Activated CD8-positive, alpha-beta T cell treated with anti-CD3 and anti-CD28 coated beads, Interleukin-2, amount 10 ng/mL, durations not matched to agents 7 days and 5 days (primary cell): ENCODE data around the gene TTC28. TPM values are rescaled to one million over a fixed set of nuclear protein-coding genes. Genes with fewer than 3 reads are reported as not detected.

Experiments used
- ATAC-seq: fragments of 150-1000 bp; cut with Tn5 transposase; one replicate; pipeline ENCODE4 v1.10.0; 2021; ENCODE audit warnings: moderate library complexity
- CTCF ChIA-PET: fragments of 350-600 bp; sonication (Branson Sonifier 250); formaldehyde crosslinking; loops from one replicate; lab custom pipeline; 2021; ENCODE audit warnings: antibody characterized with exemption; lab: Charles Lee
- POLR2A ChIA-PET: fragments of 350-600 bp; sonication (Branson Sonifier 250); formaldehyde crosslinking; loops from one replicate; lab custom pipeline; 2021; ENCODE audit warnings: antibody characterized with exemption; lab: Charles Lee
- DNase-seq: peaks from one replicate; pipeline ENCODE4 v3.0.0-alpha.2; 2020
- H3K27ac Mint-ChIP-seq: one replicate; pipeline ENCODE4 v1.8.0; 2021; ENCODE audit warnings: mild to moderate bottlenecking, mixed read lengths
- H3K27me3 Mint-ChIP-seq: one replicate; pipeline ENCODE4 v1.8.0; 2021; ENCODE audit warnings: low read depth, mixed read lengths
- H3K36me3 Mint-ChIP-seq: one replicate; pipeline ENCODE4 v1.8.0; 2021; ENCODE audit warnings: low read depth, mixed read lengths
- H3K4me1 Mint-ChIP-seq: one replicate; pipeline ENCODE4 v1.8.0; 2021; ENCODE audit warnings: low read depth, mixed read lengths
- H3K4me3 Mint-ChIP-seq: one replicate; pipeline ENCODE4 v1.8.0; 2021; ENCODE audit warnings: mild to moderate bottlenecking, mixed read lengths
- H3K9me3 Mint-ChIP-seq: one replicate; pipeline ENCODE4 v1.8.0; 2022; ENCODE audit warnings: mixed read lengths; ENCODE audit not compliant: insufficient read depth
- total RNA-seq, 2 experiments: library from RNA; stranded (reverse); gene quantifications; one replicate each; pipeline ENCODE4 v1.2.3, GENCODE V29; 2021

TTC28 gene
- total RNA-seq, 2 experiments from 2014 or later: 0.18 to 0.23 TPM

- ChIA-PET POLR2A (no interaction called here), CTCF (interaction anchor here (1.2 kb wide), 1 partner anchor 100 kb away, joined by 4 read pairs; no protein-coding TSS in a partner anchor)
- H3K36me3 Mint-ChIP-seq: no peaks in the 10 kb centered on the region
- no peaks in the 10 kb centered on the region for H3K27me3 Mint-ChIP-seq
- DNase-seq (no peak), ATAC-seq (no peak)
- no peak overlapping the region for H3K27ac Mint-ChIP-seq
- no peak overlapping the region for H3K4me3 Mint-ChIP-seq
- no peaks in the 10 kb centered on the region for H3K4me1 Mint-ChIP-seq
- H3K9me3 Mint-ChIP-seq: no peaks in the 10 kb centered on the region
Measured at GRCh38 chr22:27980424-27981148, 699.1 kb downstream of the TTC28 start.

DNA sequence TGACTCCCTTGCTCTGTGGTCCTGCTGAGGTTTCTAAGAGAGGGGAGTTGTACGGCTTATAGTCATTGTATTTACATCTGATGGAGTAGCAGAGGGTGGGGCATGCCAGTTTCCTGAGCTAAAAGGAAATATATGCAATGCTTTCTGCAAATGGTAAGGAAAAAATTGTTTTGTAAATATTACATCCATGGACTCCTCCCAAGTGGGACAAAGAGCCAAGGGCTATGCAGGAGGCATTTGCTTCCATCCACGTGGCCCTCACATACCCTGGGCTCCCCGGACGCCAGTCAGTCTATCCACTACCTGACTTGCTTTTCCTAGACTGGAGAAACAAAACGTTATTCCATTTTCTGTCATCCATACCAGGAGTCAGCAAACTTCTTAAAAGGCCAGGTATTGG lies 700.8 kb downstream of the TTC28 start:
- Mint-ChIP-seq H3K27ac (no peak overlapping the region), H3K4me3 (no peak overlapping the region), H3K9me3 (no peaks in the 10 kb centered on the region), H3K36me3 (no peaks in the 10 kb centered on the region), H3K4me1 (no peaks in the 10 kb centered on the region), H3K27me3 (no peaks in the 10 kb centered on the region)
- ChIA-PET POLR2A (no interaction called here), CTCF (no interaction called here)
- ATAC-seq: no peak
- no peak for DNase-seq

DNA sequence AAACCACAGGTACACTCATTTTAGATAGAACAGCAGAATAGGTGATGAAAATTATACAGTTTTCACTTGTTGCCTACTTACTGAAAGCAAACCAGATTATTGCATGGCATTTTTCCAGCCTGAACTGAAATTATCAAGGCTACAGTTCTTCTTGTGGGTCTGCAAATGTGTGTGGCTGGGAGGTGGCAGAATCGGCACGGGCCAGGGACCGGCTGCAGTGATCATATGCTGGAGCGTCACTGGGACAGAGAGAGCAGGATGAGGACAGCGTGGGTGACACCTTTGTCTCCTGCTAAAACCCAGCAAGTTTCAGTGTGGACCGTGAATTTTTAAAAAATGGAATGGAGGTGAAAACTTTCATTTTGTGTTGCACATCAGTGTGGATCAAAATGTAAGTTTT lies 701.3 kb downstream of the TTC28 start:
- ChIA-PET CTCF (no interaction called here), POLR2A (no interaction called here)
- no peak overlapping the region for H3K27ac Mint-ChIP-seq
- H3K4me3 Mint-ChIP-seq: no peak overlapping the region
- no peaks in the 10 kb centered on the region for H3K27me3 Mint-ChIP-seq
- ATAC-seq (no peak), DNase-seq (no peak)
- no peaks in the 10 kb centered on the region for H3K9me3 Mint-ChIP-seq
- no peaks in the 10 kb centered on the region for H3K4me1 Mint-ChIP-seq
- H3K36me3 Mint-ChIP-seq: no peaks in the 10 kb centered on the region

- POLR2A ChIA-PET: no interaction called here
- Mint-ChIP-seq H3K4me3 (no peak overlapping the region), H3K36me3 (no peaks in the 10 kb centered on the region), H3K27ac (no peak overlapping the region), H3K4me1 (no peaks in the 10 kb centered on the region), H3K9me3 (no peaks in the 10 kb centered on the region), H3K27me3 (no peaks in the 10 kb centered on the region)
- CTCF ChIA-PET: no interaction called here
- no peak for ATAC-seq
- no peak for DNase-seq
Measured at GRCh38 chr22:27976586-27976985, 703.1 kb downstream of the TTC28 start.

DNA sequence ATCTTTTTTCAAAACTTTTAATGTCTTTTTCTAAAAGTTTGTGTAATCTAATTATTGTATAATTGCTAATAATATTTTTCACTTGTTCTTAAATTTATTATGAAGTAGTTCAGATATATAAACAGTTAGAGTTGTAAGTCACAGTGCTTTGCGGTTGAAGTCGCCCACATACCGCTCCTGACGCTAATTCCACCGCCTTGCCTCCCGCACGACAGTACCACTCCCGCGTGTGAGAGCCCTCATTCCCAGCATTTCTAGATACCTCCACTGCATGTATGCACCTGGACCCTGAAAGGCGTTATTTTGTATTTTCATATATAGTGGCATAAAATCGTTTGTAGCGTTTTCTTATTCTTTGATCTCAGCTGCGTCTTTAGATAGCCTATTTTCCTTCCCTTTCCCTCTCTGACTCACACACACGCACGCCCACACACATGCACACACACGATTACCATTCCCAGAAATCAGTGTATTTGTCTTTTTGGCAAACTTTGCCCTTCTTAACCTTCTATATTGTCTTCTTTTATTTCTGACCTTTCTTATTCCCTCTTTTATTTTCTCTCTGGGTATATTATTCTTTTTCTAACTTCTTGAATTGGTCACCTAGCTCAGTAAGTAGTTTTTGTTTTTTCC lies 704.1 kb downstream of the TTC28 start:
- Mint-ChIP-seq H3K27ac (no peak overlapping the region), H3K9me3 (no peaks in the 10 kb centered on the region), H3K4me1 (no peaks in the 10 kb centered on the region), H3K27me3 (no peaks in the 10 kb centered on the region), H3K4me3 (no peak overlapping the region), H3K36me3 (no peaks in the 10 kb centered on the region)
- POLR2A ChIA-PET: no interaction called here
- no peak for DNase-seq
- CTCF ChIA-PET: interaction anchor here (1.0 kb wide), 1 partner anchor 95 kb away, joined by 4 read pairs; no protein-coding TSS in a partner anchor
- ATAC-seq: no peak

DNA sequence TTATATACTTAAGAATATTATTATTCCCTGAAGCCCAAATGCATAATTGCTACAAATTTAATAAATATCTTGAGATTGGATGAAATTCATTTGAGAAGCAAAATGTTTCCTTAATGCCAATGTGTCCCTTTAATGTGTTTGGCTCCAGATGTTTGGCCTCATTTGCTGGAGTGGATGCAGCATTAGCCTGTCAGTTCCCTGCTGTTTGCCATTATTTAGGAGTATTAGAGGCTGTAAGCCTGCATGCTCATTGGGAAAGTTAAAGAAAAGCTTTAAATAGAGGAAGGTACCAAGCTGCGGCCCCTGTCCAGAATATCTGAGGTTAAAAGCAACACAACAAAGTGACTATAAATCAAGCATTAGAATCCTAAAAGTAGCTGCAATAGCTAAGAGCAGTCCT lies 705.8 kb downstream of the TTC28 start:
- Mint-ChIP-seq H3K27me3 (no peaks in the 10 kb centered on the region), H3K4me1 (no peaks in the 10 kb centered on the region), H3K4me3 (no peak overlapping the region), H3K27ac (no peak overlapping the region), H3K36me3 (peaks cover 2% of the 10 kb centered on the region), H3K9me3 (no peaks in the 10 kb centered on the region)
- DNase-seq (no peak), ATAC-seq (no peak)
- ChIA-PET POLR2A (no interaction called here), CTCF (no interaction called here)

GRCh38 chr22:27972732-27973698 lies 706.6 kb downstream of the TTC28 start:
- no peak for ATAC-seq
- Mint-ChIP-seq H3K27ac (no peak overlapping the region), H3K36me3 (peaks cover 2% of the 10 kb centered on the region), H3K27me3 (no peaks in the 10 kb centered on the region), H3K4me1 (no peaks in the 10 kb centered on the region), H3K4me3 (no peak overlapping the region), H3K9me3 (no peaks in the 10 kb centered on the region)
- no peak for DNase-seq
- CTCF ChIA-PET: no interaction called here
- POLR2A ChIA-PET: no interaction called here

DNA sequence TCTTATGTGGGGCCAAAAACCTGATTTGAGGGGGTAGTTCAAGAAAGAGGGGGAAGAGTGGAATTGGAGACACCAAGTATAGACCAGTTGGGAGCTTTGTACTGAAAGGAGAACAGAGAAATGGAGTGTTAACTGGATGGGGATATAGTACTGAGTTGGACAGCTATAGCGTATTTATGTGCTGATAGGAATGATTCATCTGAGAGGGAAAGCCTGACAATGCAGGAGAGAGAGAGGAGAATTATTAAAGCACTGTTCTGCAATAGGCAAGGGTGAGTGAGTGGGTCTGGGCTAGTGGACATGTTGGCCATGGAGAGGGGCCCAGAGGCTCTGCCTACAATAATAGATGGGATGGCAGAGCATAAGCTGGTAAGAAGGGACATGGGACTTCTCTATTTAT lies 707.7 kb downstream of the TTC28 start:
- Mint-ChIP-seq H3K4me3 (no peak overlapping the region), H3K27ac (no peak overlapping the region), H3K36me3 (peaks cover 2% of the 10 kb centered on the region), H3K27me3 (no peaks in the 10 kb centered on the region), H3K4me1 (no peaks in the 10 kb centered on the region), H3K9me3 (no peaks in the 10 kb centered on the region)
- ATAC-seq (no peak), DNase-seq (no peak)
- CTCF ChIA-PET: no interaction called here
- POLR2A ChIA-PET: no interaction called here

- H3K27ac Mint-ChIP-seq: no peak overlapping the region
- DNase-seq: no peak
- H3K4me1 Mint-ChIP-seq: no peaks in the 10 kb centered on the region
- ChIA-PET CTCF (no interaction called here), POLR2A (no interaction called here)
- no peak for ATAC-seq
- no peak overlapping the region for H3K4me3 Mint-ChIP-seq
- no peaks in the 10 kb centered on the region for H3K27me3 Mint-ChIP-seq
- H3K9me3 Mint-ChIP-seq: no peaks in the 10 kb centered on the region
- peaks cover 2% of the 10 kb centered on the region for H3K36me3 Mint-ChIP-seq
Measured at GRCh38 chr22:27970596-27971220, 708.9 kb downstream of the TTC28 start.

- peaks cover 4% of the 10 kb centered on the region for H3K4me1 Mint-ChIP-seq
- no peak overlapping the region for H3K27ac Mint-ChIP-seq
- no peaks in the 10 kb centered on the region for H3K9me3 Mint-ChIP-seq
- ChIA-PET CTCF (no interaction called here), POLR2A (no interaction called here)
- ATAC-seq (no peak), DNase-seq (no peak)
- H3K36me3 Mint-ChIP-seq: peaks cover 2% of the 10 kb centered on the region
- H3K4me3 Mint-ChIP-seq: no peak overlapping the region
- H3K27me3 Mint-ChIP-seq: no peaks in the 10 kb centered on the region
Measured at GRCh38 chr22:27966168-27967064, 713.2 kb downstream of the TTC28 start.
